ENCODE data around the gene ATAD5. TPM values are rescaled to one million over a fixed set of nuclear protein-coding genes. Genes with fewer than 3 reads are reported as not detected.
"Not testable (repeated sequence)": the region's sequence is repeated elsewhere in the genome, so short reads cannot be mapped to it uniquely, and the experiment has no call there.

The ATAD5 gene, protein sequence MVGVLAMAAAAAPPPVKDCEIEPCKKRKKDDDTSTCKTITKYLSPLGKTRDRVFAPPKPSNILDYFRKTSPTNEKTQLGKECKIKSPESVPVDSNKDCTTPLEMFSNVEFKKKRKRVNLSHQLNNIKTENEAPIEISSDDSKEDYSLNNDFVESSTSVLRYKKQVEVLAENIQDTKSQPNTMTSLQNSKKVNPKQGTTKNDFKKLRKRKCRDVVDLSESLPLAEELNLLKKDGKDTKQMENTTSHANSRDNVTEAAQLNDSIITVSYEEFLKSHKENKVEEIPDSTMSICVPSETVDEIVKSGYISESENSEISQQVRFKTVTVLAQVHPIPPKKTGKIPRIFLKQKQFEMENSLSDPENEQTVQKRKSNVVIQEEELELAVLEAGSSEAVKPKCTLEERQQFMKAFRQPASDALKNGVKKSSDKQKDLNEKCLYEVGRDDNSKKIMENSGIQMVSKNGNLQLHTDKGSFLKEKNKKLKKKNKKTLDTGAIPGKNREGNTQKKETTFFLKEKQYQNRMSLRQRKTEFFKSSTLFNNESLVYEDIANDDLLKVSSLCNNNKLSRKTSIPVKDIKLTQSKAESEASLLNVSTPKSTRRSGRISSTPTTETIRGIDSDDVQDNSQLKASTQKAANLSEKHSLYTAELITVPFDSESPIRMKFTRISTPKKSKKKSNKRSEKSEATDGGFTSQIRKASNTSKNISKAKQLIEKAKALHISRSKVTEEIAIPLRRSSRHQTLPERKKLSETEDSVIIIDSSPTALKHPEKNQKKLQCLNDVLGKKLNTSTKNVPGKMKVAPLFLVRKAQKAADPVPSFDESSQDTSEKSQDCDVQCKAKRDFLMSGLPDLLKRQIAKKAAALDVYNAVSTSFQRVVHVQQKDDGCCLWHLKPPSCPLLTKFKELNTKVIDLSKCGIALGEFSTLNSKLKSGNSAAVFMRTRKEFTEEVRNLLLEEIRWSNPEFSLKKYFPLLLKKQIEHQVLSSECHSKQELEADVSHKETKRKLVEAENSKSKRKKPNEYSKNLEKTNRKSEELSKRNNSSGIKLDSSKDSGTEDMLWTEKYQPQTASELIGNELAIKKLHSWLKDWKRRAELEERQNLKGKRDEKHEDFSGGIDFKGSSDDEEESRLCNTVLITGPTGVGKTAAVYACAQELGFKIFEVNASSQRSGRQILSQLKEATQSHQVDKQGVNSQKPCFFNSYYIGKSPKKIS (N-terminal part only)
- 1 to 10 TPM; 5.4 to 7.5 (median 7.0) TPM for polyA plus RNA-seq (ENCODE audit: insufficient read length in 4 of 4)

DNA sequence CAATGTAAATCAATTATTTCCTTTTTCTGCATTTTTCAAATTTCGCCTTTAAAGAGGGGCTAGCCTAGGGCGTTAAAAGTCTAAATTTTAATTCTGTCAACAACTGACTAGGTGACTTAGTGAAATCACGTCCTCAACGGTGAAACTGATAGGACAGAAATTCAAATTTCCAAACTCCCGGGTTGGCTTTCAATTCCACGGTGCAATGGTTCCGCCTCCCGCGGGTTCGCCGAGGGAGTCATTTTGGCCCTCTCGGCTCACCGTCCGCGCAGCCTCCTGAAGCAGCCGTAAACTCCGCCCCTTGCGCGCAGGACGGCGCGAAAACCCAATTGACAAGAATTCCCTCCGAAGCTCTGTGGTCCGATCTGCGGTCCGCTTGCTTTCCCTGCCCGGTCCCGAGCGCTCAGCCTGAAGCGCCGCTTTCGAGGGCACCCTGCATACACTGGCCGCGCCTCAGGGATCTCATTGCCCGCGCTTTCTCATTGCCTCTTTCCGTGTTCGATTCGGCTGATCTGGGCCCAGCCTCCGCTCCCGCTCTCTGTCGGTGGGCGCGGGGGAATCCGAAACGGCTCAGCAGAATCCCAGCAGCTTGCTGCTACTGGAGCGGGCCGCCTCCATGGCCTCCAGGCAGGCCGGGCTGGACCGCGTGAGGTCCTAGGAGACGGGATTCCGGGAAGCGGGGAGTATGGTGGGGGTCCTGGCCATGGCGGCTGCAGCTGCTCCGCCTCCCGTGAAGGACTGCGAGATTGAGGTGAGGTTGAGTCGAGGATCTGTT lies at the start of gene ATAD5:
Gene ATAD5, plus strand, starts transcription at position 304 of the 775 bp plus-strand sequence. Its CDS starts 382 bp downstream, at position 686.
- DNase-seq (ENCODE audit: low read depth in 4 of 4, low spot score in 3 of 4), result peak; percentile 82 to 88 (median 86)

DNA sequence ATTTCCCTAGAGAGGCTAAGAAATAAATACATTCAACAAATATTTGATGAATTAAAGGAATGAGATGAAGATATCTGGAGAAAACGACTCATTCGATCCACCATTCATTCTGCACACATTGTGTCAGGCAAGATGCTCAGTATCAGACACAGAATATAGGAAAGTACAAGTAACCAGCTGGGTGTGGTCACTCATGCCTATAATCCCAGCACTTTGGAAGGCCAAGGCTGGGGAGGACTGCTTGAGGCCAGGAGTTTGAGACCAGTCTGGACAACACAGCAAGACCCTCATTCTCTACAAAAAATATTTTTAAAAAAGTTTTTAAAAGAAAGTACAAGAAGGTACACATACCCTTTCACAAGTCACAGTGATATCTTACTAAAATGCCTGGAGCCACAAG lies 49.6 kb upstream of the ATAD5 start:
- no peak for DNase-seq (ENCODE audit: low read depth in 4 of 4, low spot score in 3 of 4)

DNA sequence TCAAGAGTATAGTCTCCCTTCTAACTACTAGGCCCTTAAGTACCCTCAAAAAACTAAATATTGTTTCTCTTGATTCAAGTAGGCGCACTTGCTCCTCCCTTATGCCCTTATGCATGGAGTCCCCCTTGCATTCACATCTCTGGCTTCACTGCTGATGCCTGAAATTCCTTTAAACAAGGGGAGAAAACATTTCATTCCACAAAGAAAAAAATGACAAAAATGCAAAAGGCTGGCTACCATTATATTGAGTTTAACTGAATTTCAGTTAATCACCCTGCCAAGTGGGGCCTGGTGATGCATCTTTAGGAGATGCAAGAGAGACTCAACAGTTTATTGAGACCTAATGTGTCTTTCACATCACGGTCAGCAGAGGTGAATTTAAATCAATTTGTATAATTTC lies 42.8 kb upstream of the ATAD5 start:
- DNase-seq (ENCODE audit: low read depth in 4 of 4, low spot score in 3 of 4), result no peak

DNA sequence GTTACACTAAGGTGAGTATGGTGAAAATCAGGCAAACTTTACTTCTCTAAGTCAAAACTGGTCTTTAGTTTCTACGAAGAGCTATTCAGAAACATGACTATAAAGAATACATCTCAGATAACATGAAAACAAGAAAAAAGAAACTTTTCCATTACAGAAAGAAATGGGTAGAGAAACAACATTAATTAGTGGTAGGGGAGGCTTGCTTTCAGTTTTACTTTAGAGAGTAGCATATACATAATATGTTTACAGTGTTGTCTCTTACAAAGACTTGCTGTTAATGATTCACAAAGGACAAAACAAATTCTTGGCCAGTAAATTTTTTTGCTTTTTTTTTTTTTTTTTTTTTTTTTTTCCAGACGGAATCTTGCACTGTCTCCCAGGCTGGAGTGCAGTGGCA lies 41.5 kb upstream of the ATAD5 start:
- no peak for DNase-seq (ENCODE audit: low read depth in 4 of 4, low spot score in 3 of 4)

DNA sequence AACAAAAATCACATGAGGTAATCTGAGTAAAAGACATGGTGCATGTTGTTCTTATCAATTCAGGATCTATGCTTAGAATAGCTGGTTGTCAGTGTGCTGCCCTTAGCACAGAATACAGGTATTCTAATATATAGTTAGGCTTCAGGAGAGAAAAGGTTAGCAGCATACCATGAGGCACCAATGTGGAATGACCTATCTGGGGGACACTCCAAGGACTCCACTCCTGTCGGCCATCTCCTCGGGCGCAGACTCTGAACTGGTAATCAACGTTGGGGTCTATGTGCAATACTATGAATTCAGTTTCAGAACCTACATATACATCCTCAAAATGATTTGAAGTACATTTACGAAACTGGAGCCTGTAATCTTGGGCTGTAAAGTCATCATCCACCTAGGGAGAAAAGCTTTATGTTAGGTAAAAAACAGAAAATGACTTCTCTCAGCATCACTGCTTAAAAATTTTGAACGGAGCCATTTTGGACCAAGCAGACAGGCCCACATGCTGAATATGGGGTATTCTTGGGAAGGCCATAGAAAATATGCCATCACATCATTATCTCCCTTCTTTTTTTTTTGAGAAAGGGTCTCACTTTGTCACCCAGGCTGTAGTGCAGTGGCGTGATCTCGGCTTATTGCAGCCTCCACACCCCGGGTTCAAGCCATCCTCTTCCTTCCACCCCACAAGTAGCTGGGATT lies 38.3 kb upstream of the ATAD5 start:
- no peak for DNase-seq (ENCODE audit: low read depth in 4 of 4, low spot score in 3 of 4)

DNA sequence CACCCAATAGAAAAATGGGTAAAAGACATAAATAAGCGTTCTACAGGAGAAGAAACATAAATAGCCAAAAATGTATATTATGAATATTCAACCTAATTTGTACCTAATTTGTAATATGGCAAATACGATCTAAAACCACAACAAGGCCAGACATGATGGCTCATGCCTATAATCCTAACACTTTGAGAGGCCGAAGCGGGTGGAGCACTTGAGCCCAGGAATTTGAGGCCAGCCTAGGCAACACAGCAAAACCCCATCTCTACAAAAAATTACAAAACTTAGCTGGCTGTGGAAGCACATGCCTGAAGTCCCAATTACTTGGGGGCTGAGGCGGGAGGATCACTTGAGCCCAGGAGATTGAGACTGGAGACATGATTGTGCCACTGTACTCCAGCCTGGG lies 37.4 kb upstream of the ATAD5 start:
- DNase-seq (ENCODE audit: low read depth in 4 of 4, low spot score in 3 of 4), result no peak

DNA sequence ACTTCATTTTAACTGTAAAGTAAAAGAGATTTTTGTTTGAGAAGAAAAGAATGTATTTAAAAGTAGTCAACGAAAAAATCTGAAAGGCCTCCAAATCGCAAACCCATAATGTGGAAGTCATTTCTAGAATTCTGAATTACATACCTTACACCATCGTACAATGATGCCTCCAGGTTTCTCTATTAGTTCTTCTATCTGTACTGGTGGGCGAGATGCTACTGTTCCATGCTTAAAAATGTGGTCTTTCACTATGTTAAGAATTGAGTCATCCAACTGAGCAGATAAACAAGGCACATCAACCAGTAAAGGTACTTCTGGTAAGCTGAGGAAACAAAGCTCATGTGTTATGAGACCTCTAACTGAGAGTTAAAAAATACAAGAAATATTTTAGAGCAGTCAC lies 35.8 kb upstream of the ATAD5 start:
- no peak for DNase-seq (ENCODE audit: low read depth in 4 of 4, low spot score in 3 of 4)

DNA sequence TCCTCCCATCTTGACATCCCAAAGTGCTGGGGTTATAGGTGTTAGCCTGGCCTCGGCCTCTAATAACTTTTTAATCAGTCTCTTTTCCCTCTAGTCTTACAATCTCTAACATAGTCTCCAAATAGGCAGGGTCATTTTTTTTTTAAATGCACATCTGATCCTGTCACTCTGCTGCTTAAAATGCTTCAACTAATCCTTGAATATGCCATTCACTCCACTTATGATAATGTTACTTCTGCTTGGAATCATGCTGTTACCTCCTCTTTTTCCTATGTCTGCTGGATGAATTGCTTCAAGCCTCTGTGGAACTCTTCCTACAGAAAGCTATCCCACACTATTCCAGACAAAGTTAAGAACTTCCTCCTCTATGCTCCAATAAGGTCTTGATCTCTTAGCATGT lies 30.1 kb upstream of the ATAD5 start:
- DNase-seq (ENCODE audit: low read depth in 4 of 4, low spot score in 3 of 4), result no peak

DNA sequence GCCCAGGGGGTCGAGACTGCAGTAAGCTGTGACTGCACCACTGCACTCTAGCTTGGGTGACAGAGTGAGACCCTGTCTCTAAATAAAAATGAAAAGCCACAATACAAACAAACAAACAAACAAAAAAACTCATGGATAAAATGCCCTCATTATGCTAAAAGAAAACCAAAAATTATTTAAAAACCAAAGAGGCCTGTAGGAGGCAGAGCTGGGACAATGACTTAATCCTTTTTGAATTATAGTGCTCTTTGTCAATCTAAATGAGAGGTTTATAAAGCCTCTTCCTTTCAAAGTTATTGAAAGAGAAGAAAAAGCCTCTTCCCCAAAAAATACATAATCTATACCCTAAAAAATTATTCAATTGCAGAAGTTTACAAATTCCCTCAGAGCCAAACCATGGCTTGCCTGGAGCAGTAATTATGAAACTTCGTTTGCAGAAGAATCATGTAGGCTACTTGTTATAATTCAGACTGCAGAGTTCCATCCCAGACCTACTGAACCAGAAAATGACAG lies 25.8 kb upstream of the ATAD5 start:
- no peak for DNase-seq (ENCODE audit: low read depth in 4 of 4, low spot score in 3 of 4)

DNA sequence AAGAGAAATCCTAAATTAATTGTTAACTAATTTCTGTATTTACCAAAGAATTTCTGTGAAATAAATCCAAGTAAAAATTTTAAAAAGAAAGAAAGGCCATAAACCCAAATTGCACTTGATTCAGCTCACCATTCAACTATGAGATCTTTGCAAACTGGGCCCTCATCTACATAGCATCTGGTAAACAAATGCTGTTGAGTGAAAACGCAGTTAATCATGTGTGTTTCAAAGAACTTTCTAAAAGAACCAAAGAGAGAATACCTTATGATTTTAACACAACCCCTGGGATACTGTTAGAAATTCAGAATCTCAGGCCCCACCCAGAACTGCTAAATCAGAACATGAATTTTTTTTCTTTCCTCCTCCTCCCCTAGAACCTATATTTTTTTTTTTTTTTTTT lies 23.9 kb upstream of the ATAD5 start:
- no peak for DNase-seq (ENCODE audit: low read depth in 4 of 4, low spot score in 3 of 4)

DNA sequence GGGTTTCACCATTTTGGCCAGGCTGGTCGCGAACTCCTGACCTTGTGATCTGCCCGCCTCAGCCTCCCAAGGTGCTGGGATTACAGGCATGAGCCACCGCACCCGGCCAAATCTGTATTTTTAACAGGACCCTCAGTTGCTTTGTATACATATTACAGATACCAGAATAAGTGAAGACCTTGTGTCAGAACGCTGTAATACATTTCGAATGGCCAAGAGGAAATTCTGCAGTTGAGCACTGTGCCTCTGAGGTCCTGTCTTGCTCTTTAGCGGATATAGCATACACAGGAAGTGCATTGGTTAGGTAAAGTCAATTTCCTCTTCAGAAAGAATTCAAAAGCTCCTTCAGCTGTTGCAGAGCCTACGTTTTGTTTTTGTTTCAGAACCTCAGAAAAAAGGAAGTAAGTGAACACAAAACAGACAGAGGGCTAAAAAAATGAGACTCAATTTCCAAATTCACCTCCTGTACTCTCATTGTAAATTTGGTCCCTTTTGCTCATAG lies 22.9 kb upstream of the ATAD5 start:
- no peak for DNase-seq (ENCODE audit: low read depth in 4 of 4, low spot score in 3 of 4)

DNA sequence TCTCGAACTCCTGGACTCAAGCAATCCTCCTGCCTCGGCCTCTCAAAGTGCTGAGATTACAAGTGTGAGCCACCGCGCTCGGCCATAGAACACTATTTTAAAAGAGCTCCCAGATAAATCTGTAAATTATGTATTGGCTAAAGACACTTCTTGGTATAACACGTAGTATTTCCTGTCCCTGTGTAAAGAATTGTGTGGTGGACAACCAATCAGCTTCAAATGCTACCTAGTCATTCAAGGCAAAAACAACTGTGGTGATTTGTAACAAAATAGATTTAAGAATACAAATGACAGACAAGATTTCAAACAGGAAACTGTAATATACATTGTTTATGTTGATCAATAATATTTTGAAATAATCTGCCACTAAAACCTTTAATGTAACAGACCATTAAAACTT lies 21.9 kb upstream of the ATAD5 start:
- no peak for DNase-seq (ENCODE audit: low read depth in 4 of 4, low spot score in 3 of 4)

DNA sequence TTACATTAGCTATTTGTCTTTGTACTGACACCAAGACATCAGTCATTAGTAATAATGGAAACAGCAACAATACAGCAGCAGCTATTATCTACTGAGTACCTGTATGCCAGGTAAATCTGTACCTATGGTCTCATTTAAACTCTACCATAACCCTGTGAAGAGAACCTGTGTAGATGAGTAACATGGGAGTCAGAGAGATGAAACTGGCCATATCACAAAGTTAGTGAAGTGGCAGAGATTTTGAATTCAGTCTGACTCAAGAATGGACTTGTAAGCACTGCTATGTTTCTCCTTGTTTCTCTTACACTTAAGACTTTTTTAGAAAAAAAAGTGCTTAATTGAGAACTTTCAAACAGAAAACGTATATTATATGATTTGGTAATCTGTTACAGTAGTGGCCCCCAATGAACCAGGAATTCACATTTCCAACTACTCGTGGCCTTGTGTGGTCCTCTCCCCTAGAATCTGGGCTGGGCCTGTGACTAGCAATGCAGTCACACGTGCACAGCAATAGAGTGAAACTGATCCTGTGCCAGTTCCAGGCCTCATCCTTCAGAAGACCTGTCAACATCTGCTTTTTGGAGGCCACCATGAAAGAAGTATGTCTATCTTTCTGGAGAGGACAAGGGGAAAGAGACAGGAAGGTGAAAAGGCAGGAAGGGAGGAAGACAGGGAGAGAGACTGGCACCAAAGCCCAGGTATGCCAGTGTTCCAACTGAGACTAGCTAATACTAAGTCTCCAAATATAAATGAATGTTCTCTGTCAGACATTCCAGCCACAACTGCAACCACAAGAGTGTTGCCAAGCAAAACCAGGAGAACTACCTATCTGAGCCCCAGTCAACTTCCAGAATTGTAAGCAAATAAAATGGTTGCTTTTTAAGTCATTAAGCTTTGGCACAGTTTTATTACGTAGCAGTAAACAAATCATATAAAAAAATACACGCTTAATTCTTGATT lies 19.3 kb upstream of the ATAD5 start:
- DNase-seq (ENCODE audit: low read depth in 4 of 4, low spot score in 3 of 4), result no peak

DNA sequence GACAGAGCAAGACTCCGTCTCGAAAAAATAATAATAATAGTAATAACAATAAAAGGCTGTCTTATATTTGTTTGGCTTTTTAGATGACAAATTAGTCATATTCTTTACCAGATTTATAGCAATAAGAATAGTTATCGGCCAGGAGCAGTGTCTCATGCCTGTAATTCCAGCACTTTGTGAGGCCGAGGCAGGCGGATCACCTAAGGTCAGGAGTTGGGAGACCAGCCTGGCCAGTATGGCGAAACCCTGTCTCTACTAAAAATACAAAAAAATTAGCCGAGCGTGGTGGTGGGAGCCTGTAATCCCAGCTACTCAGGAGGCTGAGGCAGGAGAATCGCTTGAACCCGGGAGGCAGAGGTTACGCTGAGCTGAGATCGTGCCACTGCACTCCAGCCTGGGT lies 17.5 kb upstream of the ATAD5 start:
- DNase-seq (ENCODE audit: low read depth in 4 of 4, low spot score in 3 of 4), result not testable (repeated sequence)

DNA sequence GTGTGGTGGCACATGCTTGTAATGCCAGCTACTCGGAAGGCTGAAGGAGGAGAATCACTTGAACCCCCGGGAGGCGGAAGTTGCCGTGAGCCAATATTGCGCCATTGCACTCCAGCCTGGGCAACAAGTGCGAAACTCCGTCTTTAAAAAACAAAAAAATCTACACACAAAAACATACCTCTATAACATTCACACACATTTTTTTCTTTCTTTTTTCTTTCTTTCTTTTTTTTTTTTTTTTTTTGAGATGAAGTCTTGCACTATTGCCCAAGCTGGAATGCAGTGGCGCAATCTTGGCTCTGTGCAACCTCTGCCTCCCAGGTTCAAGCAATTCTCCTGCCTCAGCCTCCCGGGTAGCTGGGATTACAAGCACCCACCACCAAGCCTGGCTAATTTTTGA lies 16.9 kb upstream of the ATAD5 start:
- DNase-seq (ENCODE audit: low read depth in 4 of 4, low spot score in 3 of 4), result not testable (repeated sequence)

DNA sequence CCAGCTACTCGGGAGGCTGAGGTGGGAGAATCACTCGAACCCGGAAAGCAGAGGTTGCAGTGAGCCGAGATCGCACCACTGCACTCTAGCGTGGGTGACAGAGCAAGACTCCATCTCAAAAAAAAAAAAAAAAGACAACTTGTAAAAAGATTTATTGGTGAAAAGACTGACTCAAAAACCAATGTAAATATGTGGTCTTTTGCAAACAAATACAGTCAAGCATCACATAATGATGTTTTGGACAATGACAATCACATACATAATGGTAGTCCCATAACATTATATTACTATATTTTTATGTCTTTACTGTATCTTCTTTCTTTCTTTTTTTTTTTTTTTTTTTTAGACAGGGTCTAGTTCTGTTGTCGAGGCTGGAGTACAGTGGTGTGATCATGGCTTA lies 15.6 kb upstream of the ATAD5 start:
- no peak for DNase-seq (ENCODE audit: low read depth in 4 of 4, low spot score in 3 of 4)

DNA sequence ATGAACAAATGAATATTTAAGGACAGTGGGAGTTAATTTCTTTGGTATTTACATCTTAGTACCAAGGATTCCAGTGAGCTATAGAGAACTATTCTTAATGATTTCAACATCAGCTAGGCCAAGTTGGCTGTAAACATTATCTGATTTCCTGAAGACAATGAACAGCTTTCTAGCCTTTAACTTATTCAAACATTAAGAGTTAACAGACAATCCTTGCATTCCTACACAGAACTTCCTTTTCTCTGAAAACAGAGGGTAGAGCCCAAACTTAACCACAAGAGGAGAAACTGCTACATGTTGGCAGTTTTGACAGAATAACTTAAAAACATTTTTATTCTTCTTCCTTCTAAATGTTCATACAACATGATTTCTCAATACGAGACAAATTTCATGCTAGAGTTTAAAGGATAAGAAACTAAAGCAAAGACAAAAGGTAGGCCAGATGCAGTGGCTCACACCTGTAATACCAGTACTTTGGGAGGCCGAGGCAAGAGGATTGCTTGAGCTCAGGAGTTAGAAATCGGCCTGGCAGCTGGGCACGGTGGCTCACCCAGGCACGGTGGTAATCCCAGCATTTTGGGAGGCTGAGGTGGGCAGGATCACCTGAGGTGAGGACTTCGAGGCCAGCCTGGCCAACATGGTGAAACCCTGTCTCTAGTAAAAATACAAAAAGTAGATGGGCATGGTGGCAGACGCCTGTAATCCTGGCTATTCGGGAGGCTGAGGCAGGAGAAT lies 11.6 kb upstream of the ATAD5 start:
- no peak for DNase-seq (ENCODE audit: low read depth in 4 of 4, low spot score in 3 of 4)
